Neural crest cell (in vitro differentiated cells): ENCODE measurements around the gene PROSER2. TPM values are rescaled to one million over a fixed set of nuclear protein-coding genes. Genes with fewer than 3 reads are reported as not detected.

Experiments
- DNase-seq: peaks from one replicate; pipeline ENCODE4 v3.0.0; 2021; ENCODE audit warnings: low read depth, mixed read lengths, low spot score
- H3K27ac Mint-ChIP-seq: one replicate; pipeline ENCODE4 v1.8.0; 2021; ENCODE audit warnings: mild to moderate bottlenecking, mixed read lengths; ENCODE audit not compliant: unreplicated experiment
- H3K27me3 Mint-ChIP-seq: 2 replicates; pipeline ENCODE4 v1.8.0; 2021; ENCODE audit warnings: low read depth, mild to moderate bottlenecking, mixed read lengths
- H3K36me3 Mint-ChIP-seq: 2 replicates; pipeline ENCODE4 v1.8.0; 2021; ENCODE audit warnings: low read depth, mild to moderate bottlenecking, mixed read lengths
- H3K4me1 Mint-ChIP-seq: 2 replicates; pipeline ENCODE4 v1.8.0; 2021; ENCODE audit warnings: mixed read lengths
- H3K4me3 Mint-ChIP-seq: one replicate; pipeline ENCODE4 v1.8.0; 2021; ENCODE audit warnings: mild to moderate bottlenecking, mixed read lengths
- H3K9me3 Mint-ChIP-seq: 2 replicates; pipeline ENCODE4 v1.8.0; 2021; ENCODE audit warnings: mixed read lengths
- total RNA-seq: library from RNA; stranded (reverse); gene quantifications from 2 replicates; pipeline ENCODE4 v1.2.1, GENCODE V29; 2021
- TF ChIP-seq, protein P1 (sequence below): fragments of 200-600 bp; sonication (generic); conservative IDR thresholded peaks from 2 replicates; pipeline ENCODE4 v1.5.0; 2021; ENCODE audit warnings: antibody characterized with exemption, mild to moderate bottlenecking

The PROSER2 gene
- total RNA-seq, 1 donor from 2014 or later: 7.5 TPM

DNA sequence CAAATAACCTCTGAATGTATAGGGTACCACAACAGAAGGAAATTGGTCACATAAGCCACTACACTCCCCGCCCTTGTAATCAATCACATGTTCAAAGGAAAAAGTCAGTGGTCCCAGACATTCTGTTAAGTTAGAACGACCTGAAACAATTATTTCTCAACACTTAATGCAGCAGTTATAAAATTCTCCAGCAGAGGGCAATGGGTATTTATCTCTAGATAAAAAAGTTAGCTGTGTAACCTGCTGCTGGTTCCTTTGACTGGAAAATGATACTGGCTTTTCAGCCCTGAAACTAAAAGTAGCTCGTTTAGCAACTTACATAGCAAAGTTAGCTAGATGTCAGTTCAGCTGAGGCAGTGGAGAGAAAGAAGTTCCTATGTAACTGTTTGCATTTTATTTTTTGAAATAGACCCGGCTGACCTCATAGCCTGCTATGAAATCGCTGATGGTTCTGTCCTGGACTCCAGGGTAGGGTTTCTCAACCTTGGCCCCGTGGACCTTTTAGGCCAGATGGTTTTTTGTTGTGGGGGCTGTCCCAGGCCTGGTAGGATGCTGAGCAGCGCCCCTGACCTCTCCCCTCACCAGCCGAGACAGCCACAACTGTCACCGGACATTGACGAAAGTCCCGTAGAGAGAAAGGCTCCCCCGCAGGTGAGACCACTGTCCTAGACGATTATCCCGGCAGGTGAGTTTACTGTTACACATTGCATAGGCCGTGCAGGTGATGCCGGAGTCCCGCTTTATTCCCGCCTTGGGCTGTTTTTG lies 40.2 kb upstream of the PROSER2 start:
- Mint-ChIP-seq H3K9me3 (no peaks in the 10 kb centered on the region), H3K4me1 (no peaks in the 10 kb centered on the region), H3K27ac (no peak overlapping the region), H3K4me3 (no peak overlapping the region), H3K36me3 (no peaks in the 10 kb centered on the region), H3K27me3 (no peaks in the 10 kb centered on the region)
- TF ChIP-seq, protein P1, sequence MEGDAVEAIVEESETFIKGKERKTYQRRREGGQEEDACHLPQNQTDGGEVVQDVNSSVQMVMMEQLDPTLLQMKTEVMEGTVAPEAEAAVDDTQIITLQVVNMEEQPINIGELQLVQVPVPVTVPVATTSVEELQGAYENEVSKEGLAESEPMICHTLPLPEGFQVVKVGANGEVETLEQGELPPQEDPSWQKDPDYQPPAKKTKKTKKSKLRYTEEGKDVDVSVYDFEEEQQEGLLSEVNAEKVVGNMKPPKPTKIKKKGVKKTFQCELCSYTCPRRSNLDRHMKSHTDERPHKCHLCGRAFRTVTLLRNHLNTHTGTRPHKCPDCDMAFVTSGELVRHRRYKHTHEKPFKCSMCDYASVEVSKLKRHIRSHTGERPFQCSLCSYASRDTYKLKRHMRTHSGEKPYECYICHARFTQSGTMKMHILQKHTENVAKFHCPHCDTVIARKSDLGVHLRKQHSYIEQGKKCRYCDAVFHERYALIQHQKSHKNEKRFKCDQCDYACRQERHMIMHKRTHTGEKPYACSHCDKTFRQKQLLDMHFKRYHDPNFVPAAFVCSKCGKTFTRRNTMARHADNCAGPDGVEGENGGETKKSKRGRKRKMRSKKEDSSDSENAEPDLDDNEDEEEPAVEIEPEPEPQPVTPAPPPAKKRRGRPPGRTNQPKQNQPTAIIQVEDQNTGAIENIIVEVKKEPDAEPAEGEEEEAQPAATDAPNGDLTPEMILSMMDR: peak; percentile 88
- peak; percentile 12 for DNase-seq

DNA sequence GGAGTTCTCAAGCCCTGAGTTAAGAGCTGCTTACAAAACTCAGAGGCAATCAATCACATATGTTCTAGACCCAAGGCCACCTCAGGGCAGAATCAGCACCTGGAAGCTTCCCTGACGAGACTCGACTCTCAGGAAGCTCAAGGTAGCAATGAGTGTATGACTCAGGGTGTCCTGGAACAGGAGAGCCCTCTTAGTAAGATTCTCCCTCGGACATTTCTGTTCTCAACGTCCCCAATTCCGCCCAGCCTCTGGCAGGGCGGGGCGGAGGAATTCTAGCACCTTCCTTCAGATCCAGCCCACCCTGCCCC lies 39.6 kb upstream of the PROSER2 start:
- Mint-ChIP-seq H3K27ac (no peak overlapping the region), H3K27me3 (no peaks in the 10 kb centered on the region), H3K4me1 (no peaks in the 10 kb centered on the region), H3K36me3 (no peaks in the 10 kb centered on the region), H3K4me3 (no peak overlapping the region), H3K9me3 (no peaks in the 10 kb centered on the region)
- no peak for DNase-seq
- TF ChIP-seq, protein P1: no peak

DNA sequence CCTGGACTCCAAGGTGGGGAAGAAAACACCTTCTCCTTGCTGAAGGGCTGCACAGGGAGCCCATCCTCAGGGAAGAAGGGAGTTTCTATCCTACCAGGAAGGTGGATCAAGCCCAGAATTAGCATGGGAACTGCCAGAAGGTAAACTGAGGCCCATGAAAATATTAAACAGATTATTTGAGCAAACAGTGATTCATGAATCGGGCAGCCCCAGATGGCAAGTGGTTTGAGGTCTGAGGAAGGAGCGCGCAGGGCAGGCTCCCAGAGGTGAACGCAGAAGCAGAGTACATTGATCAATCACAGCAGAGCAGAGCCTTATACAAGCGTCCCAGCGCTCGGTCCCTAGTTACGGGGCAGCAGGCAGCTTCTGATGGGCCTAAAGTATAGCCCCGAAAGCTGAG lies 35.8 kb upstream of the PROSER2 start:
- DNase-seq: no peak
- H3K4me3 Mint-ChIP-seq: no peak overlapping the region
- H3K36me3 Mint-ChIP-seq: no peaks in the 10 kb centered on the region
- H3K27ac Mint-ChIP-seq: no peak overlapping the region
- TF ChIP-seq, protein P1: no peak
- H3K9me3 Mint-ChIP-seq: no peaks in the 10 kb centered on the region
- H3K4me1 Mint-ChIP-seq: no peaks in the 10 kb centered on the region
- no peaks in the 10 kb centered on the region for H3K27me3 Mint-ChIP-seq

DNA sequence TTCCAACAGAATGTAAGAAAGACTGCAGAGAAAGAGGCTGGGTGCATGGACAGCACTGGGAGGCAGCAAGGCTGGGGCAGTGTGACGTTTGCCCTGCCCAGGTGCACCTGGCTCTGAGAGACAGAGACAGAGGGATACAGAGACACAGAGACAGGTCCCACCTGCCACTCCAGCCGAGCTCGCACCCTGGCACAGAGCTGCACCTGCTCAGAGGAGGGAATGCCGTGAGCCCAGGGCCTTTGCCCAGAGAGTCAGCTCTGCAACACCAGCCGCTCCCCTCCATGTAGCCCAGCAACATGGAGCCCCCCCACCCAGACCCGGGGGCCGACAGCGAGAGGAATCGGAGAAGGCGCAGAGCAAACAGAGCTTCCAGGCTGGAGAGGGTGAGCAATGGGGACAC lies 35.3 kb upstream of the PROSER2 start:
- no peaks in the 10 kb centered on the region for H3K27me3 Mint-ChIP-seq
- no peaks in the 10 kb centered on the region for H3K4me1 Mint-ChIP-seq
- no peak for DNase-seq
- H3K36me3 Mint-ChIP-seq: no peaks in the 10 kb centered on the region
- no peaks in the 10 kb centered on the region for H3K9me3 Mint-ChIP-seq
- H3K27ac Mint-ChIP-seq: no peak overlapping the region
- no peak overlapping the region for H3K4me3 Mint-ChIP-seq
- TF ChIP-seq, protein P1: no peak

DNA sequence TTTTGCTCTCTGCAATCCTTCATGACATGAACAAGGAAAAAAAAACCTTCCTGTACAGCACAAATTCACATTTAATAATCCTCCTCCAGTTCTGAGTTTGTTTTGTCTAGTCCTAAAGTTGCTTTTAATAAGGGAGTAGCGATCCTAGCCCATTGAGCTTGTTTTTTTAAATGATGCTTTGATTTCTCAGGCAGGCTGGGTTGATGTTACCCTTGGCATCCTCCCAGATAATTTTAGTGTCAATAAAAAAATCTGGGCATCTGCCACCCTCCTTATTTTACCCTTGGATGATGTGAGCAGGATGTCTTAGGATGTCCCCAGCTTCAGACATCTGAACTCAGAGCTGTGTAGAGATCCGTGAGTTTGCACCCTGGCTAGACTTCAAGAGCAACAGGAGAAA lies 33.9 kb upstream of the PROSER2 start:
- TF ChIP-seq, protein P1: no peak
- no peaks in the 10 kb centered on the region for H3K27me3 Mint-ChIP-seq

More for the DNA sequence above, 33.9 kb upstream of the PROSER2 start:
- Mint-ChIP-seq H3K4me1 (no peaks in the 10 kb centered on the region), H3K27ac (no peak overlapping the region), H3K4me3 (no peak overlapping the region), H3K9me3 (peaks cover 3% of the 10 kb centered on the region), H3K36me3 (peaks cover 2% of the 10 kb centered on the region)
- no peak for DNase-seq
